ENCODE measurements around the gene DNAI7.

Gene DNAI7

DNA sequence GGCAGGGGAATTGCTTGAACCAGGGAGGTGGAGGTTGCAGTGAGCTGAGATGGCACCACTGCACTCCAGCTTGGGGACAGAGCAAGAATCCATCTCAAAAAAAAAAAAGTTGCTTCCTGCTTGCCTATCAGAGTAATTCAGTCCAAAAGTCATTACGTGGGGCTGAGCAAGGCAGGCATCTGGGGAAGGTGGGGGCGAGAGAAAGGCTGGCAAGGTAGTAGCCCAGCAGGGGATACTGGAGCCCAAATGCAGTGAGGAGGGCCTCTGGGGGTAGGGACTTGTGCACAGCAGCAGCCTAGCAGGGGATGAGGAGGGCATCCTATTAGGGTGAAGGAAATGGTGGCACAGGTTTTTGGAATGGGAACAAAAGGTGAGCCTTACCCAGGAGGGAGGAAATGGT lies 7.2 kb upstream of the DNAI7 start:
- Histone ChIP-seq H3K27ac (ENCODE audit: low read length) (no peak overlapping the region), H3K4me3 (ENCODE audit: low read length) (no peak overlapping the region), H3K9me3 (ENCODE audit: control insufficient read depth, low read depth, low read length) (no peaks in the 10 kb centered on the region), H3K4me1 (ENCODE audit: control insufficient read depth, low read depth, low read length) (no peaks in the 10 kb centered on the region), H3K27me3 (ENCODE audit: control insufficient read depth, insufficient read depth, low read length) (no peaks in the 10 kb centered on the region), H3K36me3 (ENCODE audit: control insufficient read depth, low read depth, low read length) (peaks cover 3% of the 10 kb centered on the region), H3K9ac (ENCODE audit: low read length) (no peak overlapping the region)

DNA sequence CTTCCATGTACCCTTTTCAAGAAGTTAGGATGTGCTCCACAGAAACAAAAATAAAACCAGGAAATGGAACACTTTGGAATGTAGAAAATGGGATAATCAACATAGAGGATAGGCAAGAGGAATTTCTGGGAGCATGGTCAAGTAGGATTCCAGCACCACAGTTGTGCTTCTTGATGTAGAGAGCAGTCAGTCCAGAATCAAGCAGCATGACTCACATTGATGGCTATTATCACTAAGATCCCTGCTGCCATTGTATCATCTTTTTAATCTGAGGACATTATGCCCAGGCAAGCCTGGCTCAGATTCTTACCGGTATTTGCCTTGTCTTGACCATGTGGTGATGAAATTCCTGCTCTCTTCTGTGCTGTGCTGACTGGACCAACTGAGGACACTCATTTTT lies 5.7 kb upstream of the DNAI7 start:
- no peak overlapping the region for H3K9ac ChIP-seq (ENCODE audit: low read length)
- no peaks in the 10 kb centered on the region for H3K27me3 ChIP-seq (ENCODE audit: control insufficient read depth, insufficient read depth, low read length)
- H3K4me3 ChIP-seq (ENCODE audit: low read length) = no peak overlapping the region
- H3K4me1 ChIP-seq (ENCODE audit: control insufficient read depth, low read depth, low read length) = peaks cover 7% of the 10 kb centered on the region
- no peak overlapping the region for H3K27ac ChIP-seq (ENCODE audit: low read length)
- H3K9me3 ChIP-seq (ENCODE audit: control insufficient read depth, low read depth, low read length) = no peaks in the 10 kb centered on the region
- H3K36me3 ChIP-seq (ENCODE audit: control insufficient read depth, low read depth, low read length) = peaks cover 3% of the 10 kb centered on the region

DNA sequence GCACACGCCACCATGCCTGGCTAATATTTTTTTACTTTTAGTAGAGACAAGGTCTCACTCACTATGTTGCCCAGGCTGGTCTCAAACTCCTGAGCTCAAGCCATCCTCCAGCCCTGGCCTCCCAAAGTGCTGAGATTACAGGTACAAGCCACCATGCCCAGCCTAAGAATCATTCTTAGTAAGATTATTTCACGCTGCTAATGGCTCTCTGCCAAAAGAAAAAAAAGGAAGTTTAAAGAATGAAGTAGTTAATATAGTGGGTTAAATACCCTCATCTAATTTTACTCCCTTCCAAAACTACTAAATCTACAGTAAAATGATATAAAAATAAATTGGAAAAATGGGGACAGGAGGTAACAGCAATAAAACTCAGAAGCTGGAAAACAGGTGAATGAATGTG lies 2.6 kb upstream of the DNAI7 start:
- no peak overlapping the region for H3K27ac ChIP-seq (ENCODE audit: low read length)
- H3K4me3 ChIP-seq (ENCODE audit: low read length) = no peak overlapping the region

DNA sequence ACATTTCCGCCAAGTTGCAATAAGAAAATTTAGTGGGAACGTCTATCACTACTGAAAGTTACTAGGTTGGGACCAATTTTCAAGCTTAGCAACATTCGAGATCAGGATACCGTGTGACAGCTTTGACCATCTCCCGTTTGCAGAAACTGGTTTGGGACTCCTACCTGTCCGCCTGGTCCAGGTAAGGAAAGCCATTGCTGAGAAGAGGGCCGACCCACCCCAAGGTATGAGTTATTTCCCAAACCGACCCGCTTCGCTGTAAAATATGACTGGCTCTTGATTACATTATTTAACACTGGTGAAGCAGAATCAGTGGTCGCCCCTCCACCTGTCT lies 271 bp downstream of the DNAI7 start:
- no peaks in the 10 kb centered on the region for H3K9me3 ChIP-seq (ENCODE audit: control insufficient read depth, low read depth, low read length)
- H3K36me3 ChIP-seq (ENCODE audit: control insufficient read depth, low read depth, low read length) = no peaks in the 10 kb centered on the region
- no peaks in the 10 kb centered on the region for H3K27me3 ChIP-seq (ENCODE audit: control insufficient read depth, insufficient read depth, low read length)
- H3K27ac ChIP-seq (ENCODE audit: low read length) = peak overlapping the region; percentile 29
- H3K4me3 ChIP-seq (ENCODE audit: low read length) = peak overlapping the region; percentile 92
- peaks cover 11% of the 10 kb centered on the region for H3K4me1 ChIP-seq (ENCODE audit: control insufficient read depth, low read depth, low read length)
- peak overlapping the region; percentile 91 for H3K9ac ChIP-seq (ENCODE audit: low read length)

More for the DNA sequence above, 2.6 kb upstream of the DNAI7 start:
- Histone ChIP-seq H3K9ac (ENCODE audit: low read length) (no peak overlapping the region), H3K36me3 (ENCODE audit: control insufficient read depth, low read depth, low read length) (no peaks in the 10 kb centered on the region), H3K27me3 (ENCODE audit: control insufficient read depth, insufficient read depth, low read length) (no peaks in the 10 kb centered on the region), H3K4me1 (ENCODE audit: control insufficient read depth, low read depth, low read length) (peaks cover 11% of the 10 kb centered on the region), H3K9me3 (ENCODE audit: control insufficient read depth, low read depth, low read length) (no peaks in the 10 kb centered on the region)

DNA sequence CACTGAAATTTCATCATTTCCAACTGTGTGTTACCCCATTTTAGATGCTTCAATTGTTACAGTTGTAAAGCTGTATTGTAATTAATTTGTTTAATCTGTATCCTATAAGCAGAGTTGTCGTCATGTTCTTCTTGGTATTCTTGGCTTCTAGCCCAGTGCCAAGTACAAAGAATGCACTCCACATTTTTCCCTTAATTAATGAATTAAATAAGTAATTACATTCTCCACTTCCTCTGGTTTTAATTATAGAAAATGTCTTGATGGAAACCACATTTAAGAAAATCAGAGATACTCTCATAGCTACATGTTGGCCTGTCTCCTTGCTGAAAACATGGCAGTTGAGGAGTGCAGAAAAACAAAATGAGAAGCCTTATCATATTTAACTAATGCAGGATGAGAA lies 746 bp downstream of the DNAI7 start:
- Histone ChIP-seq H3K4me3 (ENCODE audit: low read length) (peak overlapping the region; percentile 92), H3K27ac (ENCODE audit: low read length) (peak overlapping the region; percentile 29)

DNA sequence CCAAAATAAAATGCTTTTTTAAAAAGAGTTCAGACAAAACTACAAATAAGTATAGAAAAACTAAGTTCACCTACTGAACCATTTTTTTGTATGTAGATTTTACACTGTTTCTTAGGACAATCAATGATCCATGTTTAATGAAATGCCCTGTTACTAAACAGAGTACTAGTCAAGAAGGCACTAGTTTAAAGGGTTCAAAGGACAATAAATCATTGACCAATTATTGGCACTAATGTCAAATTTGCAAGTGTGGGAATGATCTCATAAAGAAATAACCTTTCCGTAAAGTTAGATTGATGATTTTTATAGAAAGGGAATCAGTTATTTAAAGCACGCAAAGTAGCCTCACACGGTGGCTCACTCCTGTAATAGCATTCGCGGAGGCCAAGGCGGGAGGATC lies 4.2 kb downstream of the DNAI7 start:
- H3K27ac ChIP-seq (ENCODE audit: low read length) = no peak overlapping the region

More for the DNA sequence above, 746 bp downstream of the DNAI7 start:
- H3K4me1 ChIP-seq (ENCODE audit: control insufficient read depth, low read depth, low read length) = peaks cover 11% of the 10 kb centered on the region
- peak overlapping the region; percentile 91 for H3K9ac ChIP-seq (ENCODE audit: low read length)
- H3K27me3 ChIP-seq (ENCODE audit: control insufficient read depth, insufficient read depth, low read length) = no peaks in the 10 kb centered on the region
- no peaks in the 10 kb centered on the region for H3K9me3 ChIP-seq (ENCODE audit: control insufficient read depth, low read depth, low read length)
- H3K36me3 ChIP-seq (ENCODE audit: control insufficient read depth, low read depth, low read length) = no peaks in the 10 kb centered on the region

DNA sequence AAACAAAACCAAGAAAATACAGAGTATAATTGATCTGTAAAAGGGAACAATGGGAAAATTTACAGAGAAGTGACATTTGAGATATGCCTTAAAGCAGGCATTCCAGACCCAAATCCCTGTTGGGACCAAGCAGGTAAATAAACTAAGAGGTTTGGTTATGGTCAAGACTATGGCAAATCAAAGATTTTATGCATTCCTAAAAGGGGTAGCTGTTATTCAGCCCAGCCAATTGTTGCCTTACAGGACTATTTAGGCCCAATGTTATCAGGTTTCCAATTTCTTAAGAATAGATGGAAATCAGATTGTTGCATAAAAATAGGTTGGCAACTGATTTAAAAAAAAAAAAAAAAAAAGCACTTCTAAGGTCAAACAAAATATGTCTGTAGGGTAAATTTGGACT lies 5.3 kb downstream of the DNAI7 start:
- H3K4me1 ChIP-seq (ENCODE audit: control insufficient read depth, low read depth, low read length) = peaks cover 3% of the 10 kb centered on the region
- H3K9ac ChIP-seq (ENCODE audit: low read length) = no peak overlapping the region
- no peak overlapping the region for H3K4me3 ChIP-seq (ENCODE audit: low read length)
- H3K36me3 ChIP-seq (ENCODE audit: control insufficient read depth, low read depth, low read length) = no peaks in the 10 kb centered on the region
- no peaks in the 10 kb centered on the region for H3K9me3 ChIP-seq (ENCODE audit: control insufficient read depth, low read depth, low read length)
- H3K27me3 ChIP-seq (ENCODE audit: control insufficient read depth, insufficient read depth, low read length) = no peaks in the 10 kb centered on the region
- no peak overlapping the region for H3K27ac ChIP-seq (ENCODE audit: low read length)

More for the DNA sequence above, 4.2 kb downstream of the DNAI7 start:
- H3K36me3 ChIP-seq (ENCODE audit: control insufficient read depth, low read depth, low read length) = no peaks in the 10 kb centered on the region
- H3K9me3 ChIP-seq (ENCODE audit: control insufficient read depth, low read depth, low read length) = no peaks in the 10 kb centered on the region
- H3K4me1 ChIP-seq (ENCODE audit: control insufficient read depth, low read depth, low read length) = peaks cover 5% of the 10 kb centered on the region
- no peaks in the 10 kb centered on the region for H3K27me3 ChIP-seq (ENCODE audit: control insufficient read depth, insufficient read depth, low read length)
- H3K9ac ChIP-seq (ENCODE audit: low read length) = no peak overlapping the region
- H3K4me3 ChIP-seq (ENCODE audit: low read length) = no peak overlapping the region

DNA sequence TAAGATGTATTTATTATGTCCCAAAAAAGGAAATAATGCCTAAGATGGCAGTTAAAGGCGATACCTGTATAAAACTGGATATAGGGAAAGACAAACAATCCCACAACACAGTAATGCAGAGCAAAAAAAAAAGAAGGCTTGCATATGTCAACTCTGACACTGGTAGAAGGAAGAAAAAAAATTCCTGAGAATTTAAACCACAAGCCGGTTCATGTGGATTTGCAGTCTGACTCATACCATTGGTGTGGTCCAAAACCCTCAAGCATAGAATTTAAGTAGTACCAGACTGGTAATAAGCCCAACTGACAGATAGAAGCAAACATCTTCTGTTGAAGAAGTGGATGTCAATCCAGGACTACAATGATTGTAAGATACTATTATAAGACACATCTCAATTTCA lies 7.2 kb downstream of the DNAI7 start:
- H3K27ac ChIP-seq (ENCODE audit: low read length) = no peak overlapping the region
- no peak overlapping the region for H3K9ac ChIP-seq (ENCODE audit: low read length)
- no peaks in the 10 kb centered on the region for H3K27me3 ChIP-seq (ENCODE audit: control insufficient read depth, insufficient read depth, low read length)

DNA sequence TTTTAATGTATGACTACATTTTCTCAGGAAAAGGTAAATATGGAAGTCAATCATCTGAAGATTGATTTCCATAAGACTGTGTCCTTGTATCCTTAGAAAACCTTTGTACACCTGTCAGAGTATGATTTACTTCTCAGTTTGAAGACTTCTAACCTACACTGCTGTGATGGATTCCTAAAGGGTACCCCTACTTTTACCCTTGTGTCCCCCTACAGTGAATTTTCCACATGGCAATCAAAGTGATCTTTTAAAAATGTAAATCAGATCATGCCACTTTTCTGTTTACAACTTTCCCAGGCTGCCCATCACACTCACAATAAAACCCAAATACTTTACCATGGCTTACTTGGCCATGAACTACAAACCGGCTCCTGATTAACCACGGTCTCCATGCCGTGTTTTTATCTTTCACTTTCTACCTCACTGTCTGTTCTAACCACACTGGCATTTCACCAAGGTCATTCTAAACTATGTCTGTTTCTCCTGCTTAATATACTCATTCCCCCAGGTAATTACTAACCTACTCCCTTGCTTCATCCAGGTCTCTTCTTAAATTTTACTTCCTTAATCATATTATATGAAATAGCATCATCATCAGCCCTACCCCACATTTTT lies 8.1 kb downstream of the DNAI7 start:
- Histone ChIP-seq H3K4me1 (ENCODE audit: control insufficient read depth, low read depth, low read length) (no peaks in the 10 kb centered on the region), H3K4me3 (ENCODE audit: low read length) (no peak overlapping the region), H3K9me3 (ENCODE audit: control insufficient read depth, low read depth, low read length) (no peaks in the 10 kb centered on the region), H3K27ac (ENCODE audit: low read length) (no peak overlapping the region), H3K27me3 (ENCODE audit: control insufficient read depth, insufficient read depth, low read length) (no peaks in the 10 kb centered on the region), H3K9ac (ENCODE audit: low read length) (no peak overlapping the region), H3K36me3 (ENCODE audit: control insufficient read depth, low read depth, low read length) (no peaks in the 10 kb centered on the region)

More for the DNA sequence above, 7.2 kb downstream of the DNAI7 start:
- H3K36me3 ChIP-seq (ENCODE audit: control insufficient read depth, low read depth, low read length) = no peaks in the 10 kb centered on the region
- no peak overlapping the region for H3K4me3 ChIP-seq (ENCODE audit: low read length)
- H3K9me3 ChIP-seq (ENCODE audit: control insufficient read depth, low read depth, low read length) = no peaks in the 10 kb centered on the region
- H3K4me1 ChIP-seq (ENCODE audit: control insufficient read depth, low read depth, low read length) = no peaks in the 10 kb centered on the region

DNA sequence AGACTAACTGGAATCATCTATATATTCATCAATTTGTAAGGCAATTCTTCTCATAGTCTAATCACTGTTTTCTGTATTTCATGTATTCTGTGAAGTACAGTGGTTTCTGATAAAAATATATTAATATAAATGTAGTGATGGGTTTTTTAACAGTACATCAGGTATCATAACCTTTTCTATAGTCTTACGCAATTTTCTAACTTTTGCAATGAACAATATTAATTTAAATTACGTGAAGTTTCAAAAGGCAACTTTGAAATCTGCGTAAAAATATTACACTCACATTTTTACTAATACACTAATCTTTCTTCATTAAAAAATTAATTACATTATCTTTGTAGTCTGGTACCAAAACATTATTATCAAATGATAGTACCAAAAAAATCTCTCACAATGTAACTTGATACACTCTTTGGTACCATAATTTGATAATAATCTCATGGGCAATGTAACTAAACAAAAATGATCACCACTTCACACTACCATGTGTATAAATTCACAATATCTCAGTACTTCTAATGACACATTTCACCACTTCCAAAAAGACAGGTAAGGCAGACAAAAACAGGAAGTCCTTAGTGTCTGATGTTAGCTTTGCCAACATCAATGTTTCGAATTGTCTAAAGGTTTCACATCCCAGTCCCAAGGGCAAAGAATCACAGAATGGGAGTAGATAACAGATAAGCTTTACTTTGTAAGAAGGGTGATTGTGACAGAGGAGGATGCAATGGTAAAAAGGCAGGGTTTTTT lies 8.7 kb downstream of the DNAI7 start:
- Histone ChIP-seq H3K27me3 (ENCODE audit: control insufficient read depth, insufficient read depth, low read length) (no peaks in the 10 kb centered on the region), H3K36me3 (ENCODE audit: control insufficient read depth, low read depth, low read length) (no peaks in the 10 kb centered on the region), H3K4me1 (ENCODE audit: control insufficient read depth, low read depth, low read length) (no peaks in the 10 kb centered on the region), H3K9me3 (ENCODE audit: control insufficient read depth, low read depth, low read length) (no peaks in the 10 kb centered on the region), H3K9ac (ENCODE audit: low read length) (no peak overlapping the region), H3K27ac (ENCODE audit: low read length) (no peak overlapping the region), H3K4me3 (ENCODE audit: low read length) (no peak overlapping the region)

DNA sequence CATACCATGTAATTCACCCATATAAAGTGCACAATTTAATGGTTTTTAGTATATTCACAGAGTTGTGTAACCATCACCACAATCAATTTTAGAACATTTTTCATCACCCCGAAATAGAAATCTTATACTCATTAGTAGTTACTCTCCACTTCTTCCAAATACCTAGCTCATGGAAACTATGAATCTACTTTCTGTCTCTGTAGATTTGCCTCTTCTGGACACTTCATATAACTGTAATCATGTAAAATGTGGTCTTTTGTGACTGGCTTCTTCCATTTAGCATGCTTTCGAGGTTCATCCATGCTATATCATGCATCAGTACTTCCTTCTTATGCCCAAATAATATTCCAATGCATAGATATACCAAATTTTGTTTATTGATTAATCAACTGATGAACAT lies 10.8 kb downstream of the DNAI7 start:
- Histone ChIP-seq H3K36me3 (ENCODE audit: control insufficient read depth, low read depth, low read length) (no peaks in the 10 kb centered on the region), H3K4me3 (ENCODE audit: low read length) (no peak overlapping the region)

DNA sequence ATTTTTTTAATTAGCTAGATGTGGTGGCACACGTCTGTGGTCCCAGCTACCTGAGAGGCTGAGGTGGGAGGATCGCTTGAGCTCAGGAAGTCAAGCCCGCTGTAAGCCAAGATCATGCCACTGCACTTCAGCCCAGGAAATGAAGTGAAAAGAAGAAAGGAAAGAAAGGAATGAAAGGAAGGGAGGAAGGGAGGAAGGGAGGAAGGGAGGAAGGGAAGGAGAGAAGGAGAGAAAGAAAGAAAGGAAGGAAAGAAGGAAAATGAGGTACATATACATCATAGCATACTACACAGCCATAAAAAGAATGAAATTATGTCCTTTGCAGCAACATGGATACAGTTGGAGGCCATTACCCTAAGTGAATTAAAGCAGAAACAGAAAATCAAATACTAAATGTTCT lies 12.2 kb downstream of the DNAI7 start:
- H3K9me3 ChIP-seq (ENCODE audit: control insufficient read depth, low read depth, low read length) = no peaks in the 10 kb centered on the region
- no peaks in the 10 kb centered on the region for H3K27me3 ChIP-seq (ENCODE audit: control insufficient read depth, insufficient read depth, low read length)
- no peaks in the 10 kb centered on the region for H3K4me1 ChIP-seq (ENCODE audit: control insufficient read depth, low read depth, low read length)
- H3K27ac ChIP-seq (ENCODE audit: low read length) = no peak overlapping the region
- no peaks in the 10 kb centered on the region for H3K36me3 ChIP-seq (ENCODE audit: control insufficient read depth, low read depth, low read length)
- no peak overlapping the region for H3K9ac ChIP-seq (ENCODE audit: low read length)
- H3K4me3 ChIP-seq (ENCODE audit: low read length) = no peak overlapping the region

More for the DNA sequence above, 10.8 kb downstream of the DNAI7 start:
- Histone ChIP-seq H3K9ac (ENCODE audit: low read length) (no peak overlapping the region), H3K27ac (ENCODE audit: low read length) (no peak overlapping the region), H3K9me3 (ENCODE audit: control insufficient read depth, low read depth, low read length) (no peaks in the 10 kb centered on the region), H3K27me3 (ENCODE audit: control insufficient read depth, insufficient read depth, low read length) (no peaks in the 10 kb centered on the region), H3K4me1 (ENCODE audit: control insufficient read depth, low read depth, low read length) (no peaks in the 10 kb centered on the region)

All from iPS-18a (cell line).